HG02759 (cell line): ENCODE results near the gene AMER1.

Experiments used
- ATAC-seq: cut with Tn5 transposase; IDR thresholded peaks from one replicate; pipeline ENCODE4 v1.9.1; 2021; ENCODE audit warnings: mild to moderate bottlenecking, moderate library complexity; ENCODE audit not compliant: unreplicated experiment

Gene AMER1

DNA sequence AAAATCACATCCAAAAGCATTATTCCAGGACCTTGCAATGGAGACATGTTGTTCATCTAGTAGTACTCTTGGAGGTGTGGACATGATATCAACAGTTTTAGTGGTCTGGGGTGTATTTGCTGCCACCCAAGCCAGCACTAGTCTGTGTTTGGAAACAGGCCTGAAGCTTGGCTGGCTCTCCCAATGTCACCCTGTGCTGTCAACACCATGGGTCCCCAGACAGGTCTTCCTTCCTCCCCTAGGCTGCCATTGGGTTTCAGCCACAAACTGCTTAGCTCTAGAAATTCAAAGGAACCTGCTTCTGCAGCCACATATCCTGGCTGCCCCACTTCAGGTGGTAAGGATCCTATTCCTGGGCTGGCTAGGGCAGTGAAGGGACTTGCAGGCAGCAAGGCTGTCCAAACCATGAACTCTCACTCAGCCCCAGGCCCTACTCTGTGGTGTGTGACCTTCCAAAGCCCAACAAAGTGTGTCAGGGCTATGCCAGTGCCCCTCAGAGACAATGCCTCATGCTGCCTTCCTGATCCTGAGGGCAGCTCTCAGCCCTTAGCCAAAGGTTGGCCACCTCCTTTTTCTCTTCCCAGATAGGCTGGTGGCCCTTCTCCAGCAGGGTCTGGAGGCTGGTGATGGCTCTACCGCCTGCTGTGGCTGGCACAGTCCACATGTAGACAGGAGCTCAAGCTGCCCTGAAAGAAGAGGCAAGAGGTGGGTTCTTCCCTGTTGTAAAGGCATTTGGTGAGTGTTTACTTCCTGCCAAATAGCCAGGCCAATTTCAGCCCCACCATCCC lies 18.3 kb downstream of the AMER1 start:
- no peak for ATAC-seq

DNA sequence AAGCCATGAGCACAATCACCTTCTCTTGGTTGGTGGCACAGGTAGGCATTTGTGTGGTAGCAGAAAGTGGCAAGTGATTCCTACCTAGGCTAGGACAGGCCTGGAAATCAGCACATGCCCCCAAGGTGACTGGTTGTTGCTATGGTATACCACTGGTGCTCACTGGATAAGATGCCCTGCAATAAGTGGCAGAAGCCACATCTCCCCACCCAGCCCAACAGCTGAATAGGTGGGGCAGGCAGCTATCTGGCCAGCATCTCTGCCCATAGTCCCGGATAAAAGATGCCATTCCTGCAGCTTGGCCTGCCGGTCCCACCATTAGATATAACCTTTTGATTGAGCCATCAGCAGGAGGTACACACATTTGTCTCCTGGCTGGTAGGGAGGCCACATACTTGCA lies 21.1 kb downstream of the AMER1 start:
- ATAC-seq = no peak

DNA sequence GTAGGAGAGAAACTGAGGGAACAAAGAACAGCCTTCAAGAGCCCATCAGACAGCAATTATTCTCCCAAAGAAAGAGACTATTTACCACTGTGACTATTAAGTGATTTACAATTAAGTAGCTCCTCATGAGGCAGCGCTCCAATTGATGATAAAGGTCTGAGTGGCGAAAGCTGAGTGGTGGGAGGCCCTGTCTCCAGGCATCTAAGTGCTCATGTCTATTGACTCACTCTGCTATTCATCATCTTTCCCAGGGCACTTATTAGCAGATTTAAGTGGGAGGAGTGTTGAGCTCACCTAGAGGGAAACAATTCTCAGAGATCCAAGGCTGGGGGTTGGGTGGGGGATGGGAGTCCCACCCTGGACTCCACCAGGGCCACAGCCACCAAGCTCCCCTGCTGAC lies 23.3 kb downstream of the AMER1 start:
- ATAC-seq = no peak

DNA sequence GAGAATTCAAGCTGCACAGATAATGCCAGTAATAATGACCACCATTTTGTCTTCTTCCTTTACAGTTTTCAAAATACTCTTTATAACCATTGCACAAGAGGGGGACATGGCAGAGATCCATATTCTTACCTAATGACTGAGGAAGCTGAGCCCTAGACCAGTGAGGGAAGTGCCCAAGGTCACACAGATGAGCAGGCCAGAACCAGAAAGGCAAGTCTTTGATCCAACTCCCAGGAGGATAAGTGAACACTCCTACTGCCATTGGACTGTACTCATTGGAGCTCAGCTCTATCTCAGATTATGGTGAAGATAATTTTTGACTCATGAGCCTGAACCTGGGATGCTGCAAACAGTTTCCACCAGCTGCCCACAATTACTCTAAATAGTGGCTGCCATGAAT lies 28.6 kb downstream of the AMER1 start:
- no peak for ATAC-seq

DNA sequence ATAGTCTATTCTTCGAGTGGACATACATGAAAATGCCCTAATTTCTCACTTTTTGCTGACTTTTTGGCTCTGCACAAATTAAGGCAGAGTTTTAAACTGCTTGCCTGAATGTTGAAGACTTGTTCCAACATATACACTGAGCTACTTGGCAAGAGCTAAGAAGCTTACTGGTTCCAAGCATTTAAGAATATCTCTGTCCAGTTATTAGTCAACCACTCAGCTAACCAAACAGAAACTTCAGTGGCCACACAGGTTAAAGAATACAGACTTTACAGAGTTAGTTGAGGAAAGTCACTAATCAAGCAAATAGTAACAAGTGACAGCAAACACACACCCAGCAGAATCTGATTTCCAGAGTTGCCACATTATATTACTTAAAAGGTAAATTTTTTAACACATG lies 35.5 kb downstream of the AMER1 start:
- ATAC-seq = no peak

DNA sequence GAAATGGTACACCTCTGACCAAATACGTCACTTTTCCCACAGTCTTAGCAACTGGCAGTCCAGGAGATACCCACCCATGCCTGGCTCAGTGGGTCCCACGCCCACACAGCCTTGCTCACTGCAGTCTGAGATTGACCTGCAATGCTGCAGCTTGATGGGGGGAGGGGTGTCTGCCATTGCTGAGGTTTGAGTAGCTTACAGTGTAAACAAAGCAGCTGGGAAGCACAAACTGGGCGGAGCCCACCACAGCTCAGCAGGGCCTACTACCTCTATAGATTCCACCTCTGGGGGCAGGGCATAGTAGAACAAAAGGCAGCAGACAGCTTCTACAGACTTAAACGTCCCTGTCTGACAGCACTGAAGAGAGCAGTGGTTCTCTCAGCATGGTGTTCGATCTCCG lies 52.7 kb downstream of the AMER1 start:
- ATAC-seq = no peak

DNA sequence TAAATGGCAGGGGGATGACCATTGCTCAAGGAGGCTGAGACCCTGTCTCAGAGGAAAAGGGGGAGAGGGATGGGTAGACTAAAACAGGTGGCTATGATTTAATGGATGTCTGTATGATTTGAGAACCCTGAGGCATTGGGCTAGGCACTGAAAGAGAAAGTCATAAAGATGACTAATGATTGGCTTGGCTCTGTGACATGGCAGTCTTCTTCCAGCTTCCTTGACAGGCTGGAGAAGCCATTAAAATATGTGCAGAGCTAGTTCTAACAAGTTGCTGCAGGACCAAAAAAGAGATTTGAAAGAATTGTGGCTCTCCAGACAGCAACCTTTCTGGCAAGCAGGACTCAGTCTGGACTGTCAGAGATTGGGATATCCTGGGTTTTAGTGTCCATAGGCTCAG lies 53.6 kb downstream of the AMER1 start:
- no peak for ATAC-seq

DNA sequence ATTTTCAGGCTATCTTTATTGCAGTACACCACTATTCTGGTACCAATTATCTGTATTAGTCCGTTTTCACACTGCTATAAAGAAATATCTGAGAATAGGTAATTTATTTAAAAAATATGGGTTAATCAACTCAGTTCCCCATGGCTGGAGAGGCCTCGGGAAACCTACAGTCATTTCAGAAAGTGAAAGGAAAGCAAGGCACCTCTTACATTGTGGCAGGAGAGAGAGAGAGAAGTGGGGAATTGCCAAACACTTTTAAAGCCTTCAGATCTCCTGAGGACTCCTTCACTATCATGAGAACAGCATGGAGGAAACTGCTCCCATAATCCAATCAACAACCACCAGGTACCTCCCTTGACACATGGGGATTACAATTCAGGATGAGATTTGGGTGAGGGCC lies 54.7 kb downstream of the AMER1 start:
- no peak for ATAC-seq
